Endothelial cell of umbilical vein (primary cell): ENCODE results near the gene STARD13. TPM values are rescaled to one million over a fixed set of nuclear protein-coding genes. Genes with fewer than 3 reads are reported as not detected.

Source experiments
- BruUV-seq: library from RNA; stranded (reverse); fragments of 400-500 nt; replicated peaks from 2 replicates; lab custom pipeline; 2021; lab: Mats Ljungman, UMichigan
- CTCF ChIA-PET: fragments of 300-600, 350-600 bp; sonication (Branson Sonifier 250); formaldehyde crosslinking; loops from one replicate; lab custom pipeline; 2021; ENCODE audit warnings: antibody characterized with exemption, inconsistent platforms; lab: Charles Lee
- POLR2A ChIA-PET: fragments of 300-600, 350-600 bp; sonication (Branson Sonifier 250); formaldehyde crosslinking; loops from one replicate; lab custom pipeline; 2021; ENCODE audit warnings: antibody characterized with exemption, inconsistent platforms; lab: Charles Lee
- DNase-seq: peaks from one replicate; pipeline ENCODE4 v3.0.0-alpha.2; 2011; ENCODE audit warnings: low read depth, low spot score
- FAIRE-seq: peaks from 2 replicates; lab custom pipeline; 2011; peaks lifted over from hg19 to GRCh38; lab: Jason Lieb, UNC
- H2AFZ ChIP-seq: 2 replicates; pipeline ENCODE4 v1.6.0; 2012; ENCODE audit warnings: low read depth, low read length, control low read depth, inconsistent platforms
- H3K27ac ChIP-seq: 2 replicates; pipeline ENCODE4 v1.5.1; 2011; ENCODE audit warnings: low read depth, mild to moderate bottlenecking, control low read depth, low read length, moderate library complexity; ENCODE audit not compliant: insufficient read depth
- H3K27me3 ChIP-seq, 2 experiments: 2 replicates each; pipeline versions ENCODE4 v1.6.0 to v1.6.1; 2011; ENCODE audit warnings: low read length in 2 of 2, mixed read lengths in 1 of 2; ENCODE audit not compliant: control insufficient read depth in 2 of 2, insufficient read depth in 2 of 2
- H3K36me3 ChIP-seq, 2 experiments: 2 replicates in 1 of 2; 3 replicates in 1 of 2; pipeline ENCODE4 v1.5.1; 2011; ENCODE audit warnings: low read length in 2 of 2, mild to moderate bottlenecking in 1 of 2, moderate library complexity in 1 of 2; ENCODE audit not compliant: control insufficient read depth in 2 of 2, insufficient read depth in 2 of 2; ENCODE audit errors: extremely low read depth in 1 of 2
- H3K4me1 ChIP-seq: 3 replicates; pipeline ENCODE4 v1.5.1; 2011; ENCODE audit warnings: mild to moderate bottlenecking, low read length; ENCODE audit not compliant: control insufficient read depth, insufficient read depth; ENCODE audit errors: extremely low read depth
- H3K4me2 ChIP-seq: 2 replicates; pipeline ENCODE4 v1.6.1; 2011; ENCODE audit warnings: low read length, control low read depth, mixed read lengths; ENCODE audit not compliant: insufficient read depth
- H3K4me3 ChIP-seq, 3 experiments: fragments of 200-600 bp in 1 of 3; sonication (generic), shearing (Covaris generic) in 1 of 3; replicated peaks in 1 of 3; 2 replicates each; pipeline ENCODE4 v1.5.1; 2011 to 2016; ENCODE audit warnings: control low read depth in 3 of 3, low read length in 3 of 3, mild to moderate bottlenecking in 2 of 3, inconsistent platforms in 1 of 3, low read depth in 1 of 3, moderate library complexity in 1 of 3; ENCODE audit not compliant: insufficient read depth in 1 of 3
- H3K79me2 ChIP-seq: 2 replicates; pipeline ENCODE4 v1.6.0; 2012; ENCODE audit warnings: low read length, inconsistent platforms; ENCODE audit not compliant: control insufficient read depth, insufficient read depth
- H3K9ac ChIP-seq: replicated peaks from 2 replicates; pipeline ENCODE3; 2011; ENCODE audit warnings: low read length, control low read depth; ENCODE audit not compliant: insufficient read depth; ENCODE audit errors: extremely low read depth
- H3K9me1 ChIP-seq: replicated peaks from 3 replicates; pipeline ENCODE4 v1.6.0; 2011; ENCODE audit warnings: mild to moderate bottlenecking, low read length; ENCODE audit not compliant: control insufficient read depth, insufficient read depth; ENCODE audit errors: extremely low read depth
- H3K9me3 ChIP-seq: replicated peaks from 2 replicates; pipeline ENCODE4 v1.5.1; 2012; ENCODE audit warnings: low read length, inconsistent platforms; ENCODE audit not compliant: control insufficient read depth, insufficient read depth
- H4K20me1 ChIP-seq: replicated peaks from 2 replicates; pipeline ENCODE3; 2011; ENCODE audit warnings: mild to moderate bottlenecking, low read length; ENCODE audit not compliant: control insufficient read depth, insufficient read depth; ENCODE audit errors: extremely low read depth
- EZH2 ChIP-seq: IDR thresholded peaks from 2 replicates; pipeline ENCODE4 v1.6.1; 2012; ENCODE audit warnings: borderline replicate concordance, low read depth, mild to moderate bottlenecking, moderate library complexity, low read length, inconsistent platforms; ENCODE audit not compliant: severe bottlenecking
- FOS ChIP-seq: IDR thresholded peaks from 2 replicates; pipeline ENCODE4 v1.6.1; 2011; ENCODE audit warnings: mild to moderate bottlenecking, low read length, moderate library complexity, borderline replicate concordance; ENCODE audit not compliant: insufficient read depth
- GATA2 ChIP-seq: IDR thresholded peaks from 2 replicates; pipeline ENCODE4 v1.7.0; 2011; ENCODE audit warnings: low read depth, mild to moderate bottlenecking, moderate library complexity, mixed read lengths, low read length; ENCODE audit not compliant: insufficient read length, insufficient read depth
- JUN ChIP-seq: IDR thresholded peaks from 2 replicates; pipeline ENCODE4 v1.6.1; 2011; ENCODE audit warnings: borderline replicate concordance, low read depth; ENCODE audit not compliant: insufficient read length, insufficient read depth
- POLR2A ChIP-seq: IDR thresholded peaks from 2 replicates; pipeline ENCODE4 v1.6.1; 2012; ENCODE audit warnings: low read depth, mild to moderate bottlenecking, control low read depth, low read length
- POLR2AphosphoS5 ChIP-seq: IDR thresholded peaks from 2 replicates; pipeline ENCODE4 v1.6.1; 2012; ENCODE audit warnings: low read depth, mild to moderate bottlenecking, control low read depth, low read length, moderate library complexity; ENCODE audit not compliant: insufficient read depth
- dilution Hi-C: fragments of 300-500 bp; cut with MboI; formaldehyde crosslinking; loops from one replicate; pipeline ENCODE4 v1.15.0; 2019; ENCODE audit warnings: low sequenced_read_pairs; ENCODE audit not compliant: extremely low pct_ligation_motif_present
- intact Hi-C: fragments of 100-400 bp; cut with micrococcal nuclease; formaldehyde crosslinking; loops from one replicate; pipeline ENCODE4 v1.10.0; 2022
- polyA plus RNA-seq, 4 experiments: library from polyadenylated mRNA; depleted of rRNA in 3 of 4; stranded (reverse) in 3 of 4; unstranded in 1 of 4; fragments of >200 nt; gene quantifications; 2 replicates each; pipeline versions ENCODE4 v1.2.1 to v1.2.3, GENCODE V29; 2011 to 2012; ENCODE audit warnings: missing spikeins in 1 of 4
- total RNA-seq: library from RNA; stranded (reverse); gene quantifications from 2 replicates; pipeline ENCODE4 v1.2.3, GENCODE V29; 2021
- TF ChIP-seq, protein P1 (sequence below): IDR thresholded peaks from 2 replicates; pipeline ENCODE4 v1.6.1; 2011; ENCODE audit not compliant: insufficient read depth, insufficient read length

STARD13 gene
- total and polyA plus RNA-seq, 2 donors (not counting 3 experiments of a cell fraction or from before 2014, with no cell fraction given) = 11.0 to 47.7 TPM

DNA sequence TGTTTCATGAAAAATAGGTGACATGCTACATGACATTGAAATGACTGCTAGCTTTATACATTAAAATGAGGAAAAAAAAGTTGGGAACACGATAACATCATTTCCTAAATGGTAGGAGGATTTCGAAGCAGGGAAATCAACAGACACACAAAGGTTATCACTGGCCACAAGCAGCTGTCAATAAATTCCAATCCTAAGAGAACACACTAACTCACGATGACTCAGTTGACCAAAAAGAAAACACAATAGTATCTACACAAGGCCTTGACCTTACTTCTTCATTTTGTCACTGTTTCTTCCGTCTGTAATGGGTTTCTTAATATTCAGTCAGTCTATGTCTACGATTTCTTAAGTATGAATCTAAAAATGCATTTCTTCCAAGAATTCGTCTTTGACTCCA, 36.5 kb downstream of the STARD13 start:
- POLR2A ChIA-PET = interaction anchor here (1.4 kb wide), 1 partner anchor 246 kb away, joined by 4 read pairs; no protein-coding TSS in a partner anchor
- FAIRE-seq (peak; percentile 94), DNase-seq (peak; percentile 83)
- Histone ChIP-seq H3K4me2 (peak overlapping the region; percentile 80), H3K4me1 (peaks cover 44% of the 10 kb centered on the region), H3K36me3 (peaks cover 0 to 2% of the 10 kb centered on the region in 2 experiments), H4K20me1 (no peaks in the 10 kb centered on the region), H3K79me2 (peaks cover 79% of the 10 kb centered on the region), H3K9ac (peak overlapping the region; percentile 65), H3K4me3 (no peak overlapping the region), H3K9me3 (no peaks in the 10 kb centered on the region), H3K9me1 (no peaks in the 10 kb centered on the region), H3K27me3 (no peaks in the 10 kb centered on the region), H2AFZ (no peak overlapping the region), H3K27ac (peak overlapping the region; percentile 85)
- intact Hi-C loops = loop anchor here (1.0 kb wide), 2 partner anchors 13 to 245 kb away; no protein-coding TSS in a partner anchor
- CTCF ChIA-PET = interaction anchor here (0.7 to 1.8 kb wide), 5 partner anchors 9 to 44 kb away, joined by 3 to 6 read pairs (median 3); partner anchors contain the start of gene STARD13
- no peak for TF ChIP-seq EZH2
- peak; percentile 89 for TF ChIP-seq JUN
- TF ChIP-seq POLR2A = peak; percentile 59
- peak; percentile 93 for TF ChIP-seq GATA2
- TF ChIP-seq, protein P1, sequence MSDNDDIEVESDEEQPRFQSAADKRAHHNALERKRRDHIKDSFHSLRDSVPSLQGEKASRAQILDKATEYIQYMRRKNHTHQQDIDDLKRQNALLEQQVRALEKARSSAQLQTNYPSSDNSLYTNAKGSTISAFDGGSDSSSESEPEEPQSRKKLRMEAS = no peak
- peak; percentile 94 for TF ChIP-seq FOS
- TF ChIP-seq POLR2AphosphoS5 = peak; percentile 84
- BruUV-seq = no TSS peak
- dilution Hi-C loops = no loop called here
